MG63 (cell line): ENCODE data around the gene TULP4. TPM values are rescaled to one million over a fixed set of nuclear protein-coding genes. Genes with fewer than 3 reads are reported as not detected.
A peak's percentile ranks its signal among the peaks of the same experiment; 100 is the strongest.
"Not testable (repeated sequence)": the region's sequence is repeated elsewhere in the genome, so short reads cannot be mapped to it uniquely, and the experiment has no call there.

ENCODE experiments used
- DNase-seq: peaks from one replicate; pipeline ENCODE4 v3.0.0-alpha.2; 2020
- H3K27me3 ChIP-seq: fragments of 250-450 bp; sonication (Bioruptor Pico); 2 replicates; pipeline ENCODE4 v1.5.1; 2020; ENCODE audit warnings: mild to moderate bottlenecking, moderate library complexity
- H3K36me3 ChIP-seq: fragments of 250-450 bp; sonication (Bioruptor Pico); 2 replicates; pipeline ENCODE4 v1.5.1; 2020; ENCODE audit warnings: mild to moderate bottlenecking, moderate library complexity
- H3K4me3 ChIP-seq: fragments of 250-450 bp; sonication (Bioruptor Pico); 2 replicates; pipeline ENCODE4 v1.5.1; 2020; ENCODE audit warnings: mild to moderate bottlenecking, moderate library complexity
- H3K9me3 ChIP-seq: fragments of 250-450 bp; sonication (Bioruptor Pico); 2 replicates; pipeline ENCODE4 v1.5.1; 2020; ENCODE audit warnings: mild to moderate bottlenecking, moderate library complexity
- total RNA-seq: library from RNA; depleted of rRNA; stranded (reverse); fragments of >200 nt; shearing (Covaris generic); gene quantifications from 2 replicates; pipeline ENCODE4 v1.2.3, GENCODE V29; 2014; ENCODE audit warnings: low replicate concordance

The TULP4 gene
- total RNA-seq, 1 experiment from 2014 or later: 19.1 TPM

DNA sequence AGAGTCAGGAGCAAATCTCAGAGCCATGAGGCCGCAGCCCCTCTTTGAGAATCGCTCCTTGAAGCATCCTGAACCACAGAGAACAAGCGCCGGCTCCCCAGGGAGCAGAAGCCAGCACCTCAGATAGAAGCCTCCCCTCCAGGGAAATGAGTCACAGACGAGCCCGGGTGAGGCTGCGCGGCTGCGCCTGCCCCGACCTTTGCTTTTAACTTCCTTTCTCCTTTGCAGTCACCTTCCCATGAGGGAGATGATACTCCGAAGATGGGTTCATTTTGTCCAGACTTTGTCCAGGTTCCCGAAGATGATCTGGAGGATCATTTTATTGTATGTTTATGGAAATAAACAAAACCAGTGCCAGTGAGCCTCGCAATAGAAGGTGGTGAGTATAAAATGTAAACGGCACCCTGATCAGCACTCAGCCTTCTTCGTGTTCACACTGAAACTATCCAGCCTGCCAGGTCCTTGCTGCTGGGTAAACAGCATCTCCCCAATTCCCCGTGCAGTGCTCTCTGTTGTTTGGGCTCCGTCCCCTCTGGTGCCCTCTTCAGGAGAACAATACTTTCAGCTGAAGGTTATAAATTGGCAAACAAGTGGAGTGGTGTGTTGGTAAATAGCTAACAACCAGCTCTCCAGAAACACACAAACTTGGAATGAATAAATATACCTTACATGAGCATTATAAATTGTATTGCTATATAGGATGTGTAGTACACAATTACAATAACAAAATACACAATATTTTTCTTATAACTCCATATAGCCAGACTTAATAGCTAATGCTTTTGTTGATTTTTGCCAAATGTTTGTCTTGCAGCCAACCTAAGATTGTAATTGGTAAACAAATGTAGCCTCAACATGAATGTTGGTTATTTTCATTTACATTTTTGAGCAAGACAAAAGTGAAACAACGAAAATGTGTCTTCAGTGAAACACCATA is 206.2 kb downstream of the TULP4 start:
- Histone ChIP-seq H3K9me3 (no peaks in the 10 kb centered on the region), H3K4me3 (peak overlapping the region; percentile 39), H3K27me3 (no peaks in the 10 kb centered on the region), H3K36me3 (no peaks in the 10 kb centered on the region)
- DNase-seq: peak; percentile 77

DNA sequence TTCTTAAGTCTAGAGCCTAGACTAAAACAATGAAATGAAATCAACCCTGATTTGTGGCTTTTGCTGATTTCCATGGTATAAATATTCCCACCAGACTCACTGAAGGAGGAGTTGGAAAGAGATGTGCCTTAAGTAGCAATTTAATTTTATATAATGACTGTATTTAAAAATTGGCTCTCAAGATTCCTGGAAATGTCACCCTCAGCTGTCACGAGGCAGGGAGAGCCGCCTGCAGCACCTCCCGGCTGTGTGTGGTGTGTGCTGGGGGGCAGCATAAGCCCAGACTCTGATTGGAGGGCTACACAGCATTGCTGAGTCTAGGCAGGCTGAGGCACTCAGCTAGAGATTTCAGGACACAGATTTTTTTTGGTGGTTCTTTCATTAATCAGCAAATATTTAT is 207.0 kb downstream of the TULP4 start:
- Histone ChIP-seq H3K9me3 (no peaks in the 10 kb centered on the region), H3K4me3 (no peak overlapping the region), H3K36me3 (no peaks in the 10 kb centered on the region), H3K27me3 (no peaks in the 10 kb centered on the region)
- no peak for DNase-seq

DNA sequence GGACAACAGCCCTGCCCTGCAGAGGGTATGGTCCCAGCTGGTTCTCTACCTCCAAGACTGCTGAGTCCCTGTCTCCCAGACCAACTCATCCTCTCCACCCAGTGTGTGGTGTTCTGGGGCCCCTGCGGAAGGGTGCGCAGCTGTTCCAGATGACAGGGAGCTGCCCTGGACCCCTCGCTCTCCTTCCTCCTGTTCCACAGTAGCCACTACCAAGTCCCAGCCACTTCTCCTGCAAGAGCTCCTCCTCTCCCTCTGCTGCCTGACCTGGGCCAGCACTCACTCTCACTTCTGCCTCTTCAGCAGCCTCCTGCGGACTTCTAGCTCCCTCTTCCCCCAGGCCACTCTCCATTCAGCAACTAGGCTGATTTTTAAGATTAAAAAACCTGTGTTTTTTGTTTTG is 207.5 kb downstream of the TULP4 start:
- no peak overlapping the region for H3K4me3 ChIP-seq
- no peaks in the 10 kb centered on the region for H3K36me3 ChIP-seq
- no peak for DNase-seq

DNA sequence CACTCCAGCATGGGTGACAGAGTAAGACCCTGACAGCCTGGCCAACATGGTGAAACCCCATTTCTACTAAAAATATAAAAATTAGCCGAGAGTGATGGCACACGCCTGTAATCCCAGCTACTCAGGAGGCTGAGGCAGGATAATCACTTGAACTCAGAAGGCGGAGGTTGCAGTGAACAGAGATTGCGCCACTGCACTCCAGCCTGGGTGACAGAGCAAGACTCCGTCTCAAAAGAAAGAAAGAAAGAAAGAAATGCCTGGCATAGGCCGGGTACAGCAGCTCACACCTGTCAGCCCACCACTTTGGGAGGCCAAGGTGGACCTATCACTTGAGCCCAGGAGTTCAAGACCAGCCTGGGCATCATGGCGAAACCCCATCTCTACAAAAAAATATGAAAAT is 208.7 kb downstream of the TULP4 start:
- DNase-seq, H3K27me3 ChIP-seq, H3K36me3 ChIP-seq, H3K4me3 ChIP-seq, H3K9me3 ChIP-seq: not testable (repeated sequence)

More for the DNA sequence above, 207.5 kb downstream of the TULP4 start:
- no peaks in the 10 kb centered on the region for H3K9me3 ChIP-seq
- H3K27me3 ChIP-seq: no peaks in the 10 kb centered on the region

DNA sequence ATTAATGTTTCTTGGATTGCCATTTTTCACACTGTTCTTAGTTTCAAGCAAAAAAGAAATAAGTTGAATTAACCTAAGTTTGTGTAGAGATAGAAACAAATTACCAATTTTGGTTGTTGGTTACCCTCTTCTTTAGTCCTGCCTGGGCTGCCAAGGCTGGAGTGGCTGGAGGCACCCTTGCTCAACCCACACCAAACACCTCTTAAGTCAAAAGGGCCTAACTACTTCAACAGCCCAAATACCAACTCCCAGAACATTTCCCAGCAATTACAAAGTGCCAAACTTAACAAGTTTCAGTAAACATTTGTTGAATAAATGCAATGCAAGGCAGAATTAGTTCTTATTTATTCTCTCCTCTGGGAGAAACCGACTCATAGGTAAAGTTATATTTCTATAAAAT is 209.5 kb downstream of the TULP4 start:
- peaks cover 5% of the 10 kb centered on the region for H3K9me3 ChIP-seq
- no peak for DNase-seq
- H3K4me3 ChIP-seq: no peak overlapping the region
- H3K36me3 ChIP-seq: no peaks in the 10 kb centered on the region
- no peaks in the 10 kb centered on the region for H3K27me3 ChIP-seq

DNA sequence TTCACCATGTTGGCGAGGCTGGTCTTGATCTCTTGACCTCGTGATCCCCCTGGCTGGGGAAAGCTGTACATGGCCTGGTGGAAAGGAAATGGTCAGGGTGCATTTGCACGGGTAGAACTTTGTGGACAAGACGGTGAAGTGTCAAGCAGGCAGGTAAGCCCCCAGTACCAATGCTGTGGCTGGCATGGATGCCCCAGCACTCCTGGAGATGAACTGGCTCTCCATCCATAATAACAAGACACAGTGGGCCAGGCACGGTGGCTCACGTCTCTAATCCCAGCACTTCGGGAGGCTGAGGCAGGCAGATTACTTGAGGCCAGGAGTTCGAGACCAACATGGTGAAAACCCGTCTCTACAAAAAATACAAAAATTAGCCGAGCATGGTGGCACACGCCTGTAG is 210.4 kb downstream of the TULP4 start:
- DNase-seq: no peak
- Histone ChIP-seq H3K27me3 (no peaks in the 10 kb centered on the region), H3K4me3 (no peak overlapping the region), H3K9me3 (peaks cover 5% of the 10 kb centered on the region), H3K36me3 (no peaks in the 10 kb centered on the region)

DNA sequence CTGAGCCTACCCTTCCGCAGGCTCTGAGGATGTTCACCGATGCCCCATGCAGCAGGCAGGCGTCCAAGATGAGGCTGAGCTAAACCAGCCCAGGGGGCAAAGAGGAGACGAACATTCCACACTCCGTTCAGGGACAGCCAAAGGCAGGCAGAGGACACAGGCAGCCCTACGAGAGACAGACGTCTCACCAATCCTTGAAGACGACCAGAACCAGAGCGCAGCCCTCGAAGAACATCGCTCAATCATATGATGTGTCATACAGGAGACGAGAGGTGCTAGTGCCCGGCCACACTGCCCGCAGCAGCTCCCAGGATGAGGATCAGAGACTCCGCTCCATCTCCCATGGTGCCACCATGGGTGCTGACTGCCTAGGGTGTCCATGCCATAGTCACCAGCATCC is 212.0 kb downstream of the TULP4 start:
- H3K9me3 ChIP-seq: peaks cover 5% of the 10 kb centered on the region
- no peak overlapping the region for H3K4me3 ChIP-seq
- DNase-seq: no peak
- H3K36me3 ChIP-seq: no peaks in the 10 kb centered on the region
- no peaks in the 10 kb centered on the region for H3K27me3 ChIP-seq

DNA sequence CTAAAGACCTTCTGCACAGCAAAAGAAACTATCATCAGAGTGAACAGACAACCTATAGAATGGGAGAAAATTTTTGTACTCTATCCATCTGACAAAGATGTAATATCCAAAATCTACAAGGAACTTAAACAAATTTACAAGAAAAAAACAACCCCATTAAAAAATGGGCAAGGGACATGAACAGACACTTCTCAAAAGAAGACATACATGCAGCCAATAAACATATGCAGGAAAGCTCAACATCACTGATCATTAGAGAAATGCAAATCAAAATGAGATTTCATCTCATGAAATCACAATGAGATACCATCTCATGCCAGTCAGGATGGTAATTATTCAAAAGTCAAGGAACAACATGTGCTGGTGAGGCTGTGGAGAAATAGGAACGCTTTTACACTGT is 215.6 kb downstream of the TULP4 start:
- H3K36me3 ChIP-seq, H3K27me3 ChIP-seq, H3K4me3 ChIP-seq, H3K9me3 ChIP-seq, DNase-seq: not testable (repeated sequence)

DNA sequence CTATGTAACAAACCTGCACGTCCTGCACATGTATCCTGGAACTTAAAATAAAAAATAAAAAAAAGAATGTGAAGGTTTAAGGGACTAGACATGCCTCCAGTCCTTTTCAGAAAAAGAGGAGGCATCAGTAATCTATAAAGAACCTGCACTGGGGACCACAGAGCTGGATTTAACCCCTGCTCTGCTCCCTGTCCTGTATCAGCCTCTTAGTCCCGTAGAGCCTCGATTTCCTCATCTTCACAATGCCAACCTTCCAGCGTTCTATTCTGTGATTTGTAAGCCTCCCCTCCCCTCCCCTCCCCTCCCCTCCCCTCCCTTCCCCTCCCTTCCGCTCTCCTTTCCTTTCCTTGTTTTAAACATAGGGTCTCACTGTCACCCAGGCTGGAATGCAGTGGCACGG is 216.6 kb downstream of the TULP4 start:
- H3K27me3 ChIP-seq: no peaks in the 10 kb centered on the region
- H3K36me3 ChIP-seq: no peaks in the 10 kb centered on the region
- H3K9me3 ChIP-seq: peaks cover 5% of the 10 kb centered on the region
- no peak overlapping the region for H3K4me3 ChIP-seq
- no peak for DNase-seq

DNA sequence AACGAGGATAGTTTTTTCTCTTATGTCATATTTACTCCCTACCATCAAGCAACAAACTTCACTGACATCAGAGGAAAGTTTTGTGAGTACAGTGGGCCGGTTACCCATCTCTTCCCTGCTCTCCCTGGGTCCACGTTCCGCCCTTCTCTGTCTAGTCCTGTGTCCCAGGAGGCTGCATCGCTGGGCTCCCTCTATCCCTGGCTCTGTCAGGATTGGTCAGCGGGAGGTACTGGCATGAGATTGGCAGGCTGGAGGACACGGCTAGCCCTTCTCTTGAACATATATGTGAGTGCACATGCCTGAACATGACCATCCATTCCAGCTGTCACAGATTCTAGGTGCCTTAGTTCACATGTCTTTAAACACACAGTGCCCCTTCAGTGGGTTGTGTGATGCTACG is 217.4 kb downstream of the TULP4 start:
- Histone ChIP-seq H3K9me3 (peaks cover 5% of the 10 kb centered on the region), H3K27me3 (no peaks in the 10 kb centered on the region), H3K36me3 (no peaks in the 10 kb centered on the region), H3K4me3 (no peak overlapping the region)
- no peak for DNase-seq

DNA sequence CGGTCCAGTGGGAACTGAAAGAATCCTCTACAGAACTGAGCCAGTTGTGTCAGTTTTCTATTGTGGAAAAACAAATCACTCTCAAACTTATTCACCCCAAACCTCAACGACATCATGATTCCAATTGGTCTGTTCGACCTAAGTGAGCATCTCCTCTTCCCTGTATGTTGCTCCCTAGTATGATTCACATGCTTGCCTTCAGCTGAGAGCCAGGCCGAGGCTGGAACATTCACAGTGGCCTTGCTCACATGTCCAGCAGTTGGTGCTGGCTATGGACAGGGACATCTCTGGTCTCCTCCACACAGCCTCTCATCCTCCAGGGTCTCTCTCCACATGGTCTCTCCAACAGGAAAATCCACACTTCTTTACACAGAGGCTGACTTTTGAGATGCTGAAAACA is 219.3 kb downstream of the TULP4 start:
- Histone ChIP-seq H3K4me3 (no peak overlapping the region), H3K9me3 (peaks cover 1% of the 10 kb centered on the region), H3K27me3 (no peaks in the 10 kb centered on the region), H3K36me3 (no peaks in the 10 kb centered on the region)
- DNase-seq: no peak

DNA sequence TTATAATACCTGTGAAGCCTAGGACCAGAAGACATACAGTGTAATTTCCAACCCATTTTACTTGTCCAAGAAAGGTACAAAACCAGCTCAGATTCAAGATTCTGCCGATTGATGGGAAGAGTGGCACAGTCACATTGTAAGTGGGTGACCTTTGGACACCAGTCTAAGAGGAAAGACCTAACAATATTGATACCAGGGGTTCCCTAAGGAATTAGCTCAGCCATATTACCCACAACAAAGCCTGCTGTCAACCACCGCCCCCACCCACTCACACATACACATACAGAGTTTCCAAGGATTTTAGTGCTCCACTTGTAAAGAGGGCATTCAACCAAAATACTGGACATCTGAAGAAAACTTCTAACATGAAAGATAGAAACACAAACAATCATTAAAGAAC is 219.7 kb downstream of the TULP4 start:
- no peaks in the 10 kb centered on the region; the same call in 1 of the 2 replicates for H3K9me3 ChIP-seq
- H3K27me3 ChIP-seq: no peaks in the 10 kb centered on the region
- DNase-seq: no peak
- H3K4me3 ChIP-seq: no peak overlapping the region
- H3K36me3 ChIP-seq: no peaks in the 10 kb centered on the region

DNA sequence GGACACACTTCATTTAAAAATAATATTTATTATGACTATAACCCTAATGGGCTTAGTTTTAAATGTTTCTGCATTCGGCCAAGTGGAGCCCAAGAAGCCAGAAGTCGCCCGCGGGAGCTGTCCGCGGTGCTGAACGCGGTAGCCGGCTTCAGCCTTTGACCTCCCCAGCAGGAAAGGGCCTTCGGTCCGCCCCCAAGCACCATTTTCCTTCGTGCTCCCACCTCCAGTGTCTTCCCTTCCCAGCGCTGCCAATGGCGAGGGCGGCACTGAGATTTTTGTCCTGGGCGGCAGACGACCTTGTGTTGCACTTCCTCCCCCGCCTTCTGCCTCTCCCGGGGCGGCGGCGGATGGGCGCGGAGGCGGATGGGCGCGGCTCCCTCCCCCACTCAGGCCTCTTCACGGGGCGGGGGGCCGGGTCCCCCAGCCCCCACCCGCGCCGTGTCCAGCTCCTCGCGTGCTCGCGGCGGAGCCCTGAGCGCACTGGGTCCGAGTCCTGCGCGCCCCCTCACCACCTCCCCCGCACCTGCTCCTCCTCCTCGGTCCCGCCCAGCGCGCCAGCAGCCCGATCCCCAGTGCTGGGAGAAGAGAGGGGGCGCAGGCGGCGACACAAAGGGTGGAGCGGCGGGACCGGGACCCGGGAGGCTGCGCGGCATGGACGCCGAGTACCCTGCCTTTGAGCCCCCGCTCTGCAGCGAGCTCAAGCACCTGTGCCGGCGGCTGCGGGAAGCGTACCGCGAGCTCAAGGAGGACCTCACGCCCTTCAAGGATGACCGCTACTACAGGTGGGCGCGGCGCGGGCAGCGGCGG is 224.0 kb downstream of the TULP4 start:
- H3K4me3 ChIP-seq: peak overlapping the region; percentile 57
- no peaks in the 10 kb centered on the region for H3K27me3 ChIP-seq
- H3K36me3 ChIP-seq: no peaks in the 10 kb centered on the region
- H3K9me3 ChIP-seq: no peaks in the 10 kb centered on the region
- DNase-seq: peak; percentile 79

DNA sequence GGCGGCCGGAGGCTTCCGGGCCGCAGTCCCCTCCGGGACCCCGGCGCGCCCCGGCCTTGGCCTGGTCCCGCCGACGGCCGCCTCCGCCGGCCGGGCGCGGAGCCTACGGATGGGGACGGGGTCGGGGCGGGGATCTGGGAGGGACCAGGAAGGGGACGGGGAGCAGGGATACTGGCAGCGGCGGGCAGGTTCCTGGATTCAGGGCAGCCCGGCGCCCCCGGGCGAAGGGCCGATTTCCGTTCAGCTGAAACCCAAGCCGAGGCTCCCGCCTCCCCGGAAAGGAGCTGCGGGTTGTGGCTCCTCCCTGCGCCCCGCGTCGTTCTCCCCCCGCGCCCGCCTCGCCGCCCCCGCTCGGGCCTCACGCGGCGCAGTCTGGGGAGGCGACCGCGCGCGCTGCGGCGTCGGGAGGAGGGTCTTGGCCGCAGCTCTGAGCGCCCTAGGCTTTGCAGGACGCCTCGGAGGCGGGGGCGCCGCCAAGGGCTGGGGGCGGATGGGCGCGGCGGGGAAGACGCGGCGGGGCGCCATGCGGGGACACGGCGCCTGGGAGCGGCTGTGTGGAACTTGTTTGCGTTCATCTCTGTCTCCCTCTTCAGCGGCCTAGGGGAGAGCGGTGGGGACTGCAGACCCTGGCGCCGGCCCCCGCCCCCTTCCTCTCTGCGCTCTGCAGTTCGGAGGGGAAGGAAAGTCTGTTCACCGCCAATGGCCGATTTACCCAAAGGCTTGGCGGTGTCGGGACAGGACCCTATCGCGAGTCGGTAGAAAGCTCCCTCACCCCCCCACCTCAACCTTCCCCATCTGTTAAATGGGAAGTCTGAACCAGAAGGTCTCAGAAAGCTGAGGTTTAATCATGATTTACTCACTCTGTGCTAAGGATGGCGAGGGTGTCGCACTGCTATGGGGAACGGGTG is 224.9 kb downstream of the TULP4 start:
- Histone ChIP-seq H3K36me3 (no peaks in the 10 kb centered on the region), H3K27me3 (no peaks in the 10 kb centered on the region), H3K9me3 (no peaks in the 10 kb centered on the region), H3K4me3 (peak overlapping the region; percentile 57)
- DNase-seq: peak; percentile 72

DNA sequence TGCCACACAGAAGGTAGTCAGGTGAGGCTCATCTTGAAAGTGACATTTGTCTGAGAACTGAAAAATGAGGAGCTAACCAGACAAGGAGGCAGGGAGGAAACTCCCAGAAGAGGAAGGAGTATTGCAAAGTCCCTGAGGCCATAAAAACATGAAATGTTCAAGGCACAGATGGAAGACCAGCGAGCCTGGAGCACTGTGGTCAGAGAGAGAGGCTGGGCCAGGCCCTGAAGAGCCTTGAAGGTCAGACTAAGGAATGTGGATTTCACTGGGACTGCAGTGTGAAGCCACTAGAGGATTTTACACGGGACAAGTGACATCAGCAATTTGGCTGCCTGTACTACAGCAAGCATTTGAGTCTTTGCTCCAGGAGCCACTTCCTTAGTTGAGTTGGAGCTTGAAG is 226.5 kb downstream of the TULP4 start:
- Histone ChIP-seq H3K4me3 (no peak overlapping the region), H3K27me3 (no peaks in the 10 kb centered on the region)

DNA sequence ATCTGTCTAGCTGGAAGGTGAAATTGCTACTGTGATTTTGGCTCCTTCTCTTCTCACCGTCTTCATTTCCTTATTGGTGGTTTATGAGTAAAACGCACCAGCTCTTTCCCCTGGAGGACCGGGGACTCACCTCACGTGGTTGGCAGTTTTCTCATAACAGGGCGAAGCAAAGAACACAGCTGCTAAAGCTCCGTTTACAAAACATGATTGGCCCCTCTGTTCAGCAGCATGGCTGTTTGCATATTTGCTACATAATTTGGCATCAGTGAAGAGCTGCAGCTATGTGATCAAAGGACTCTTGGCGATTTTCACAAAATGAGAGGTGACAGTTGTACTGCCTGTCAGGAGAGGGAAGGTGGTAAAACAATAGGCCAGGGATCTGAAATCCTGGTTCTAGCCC is 227.1 kb downstream of the TULP4 start:
- H3K36me3 ChIP-seq: no peaks in the 10 kb centered on the region
- no peaks in the 10 kb centered on the region for H3K9me3 ChIP-seq
- no peak for DNase-seq

More for the DNA sequence above, 226.5 kb downstream of the TULP4 start:
- Histone ChIP-seq H3K9me3 (no peaks in the 10 kb centered on the region), H3K36me3 (no peaks in the 10 kb centered on the region)
- DNase-seq: no peak

DNA sequence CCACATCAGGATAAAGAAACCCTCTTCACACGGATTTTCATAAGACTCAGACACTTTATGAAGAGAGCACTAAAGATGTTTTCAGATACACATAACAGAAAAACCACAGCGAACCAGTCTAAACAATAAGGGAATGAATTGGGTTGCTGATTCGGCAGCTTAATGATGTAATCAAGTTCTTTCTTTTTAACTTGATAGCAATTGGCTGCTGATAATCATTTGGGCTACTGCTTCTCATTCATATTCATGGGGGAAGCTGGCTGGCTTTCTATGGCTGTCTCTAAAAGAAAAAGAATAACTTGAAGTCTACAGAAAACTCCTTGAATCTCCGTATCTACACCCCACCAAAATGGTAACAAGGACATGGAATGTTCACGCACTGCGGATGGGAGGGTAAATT is 227.6 kb downstream of the TULP4 start:
- Histone ChIP-seq H3K36me3 (no peaks in the 10 kb centered on the region), H3K4me3 (no peak overlapping the region), H3K9me3 (no peaks in the 10 kb centered on the region), H3K27me3 (no peaks in the 10 kb centered on the region)
- no peak for DNase-seq

More for the DNA sequence above, 227.1 kb downstream of the TULP4 start:
- Histone ChIP-seq H3K27me3 (no peaks in the 10 kb centered on the region), H3K4me3 (no peak overlapping the region)
